ENCODE data around the gene DNAH7.

DNAH7 gene

GRCh38 chr2:195857132-195857531, 211.5 kb downstream of the DNAH7 start:
- no peak for DNase-seq

- DNase-seq, result no peak
These were observed 217.9 kb downstream of the DNAH7 start for GRCh38 chr2:195850764-195851163.

- peak; percentile 18 for DNase-seq
These were observed 220.3 kb downstream of the DNAH7 start for GRCh38 chr2:195848119-195848899.

GRCh38 chr2:195842932-195843331, 225.7 kb downstream of the DNAH7 start:
- DNase-seq, result no peak

GRCh38 chr2:195838002-195838401, 230.6 kb downstream of the DNAH7 start:
- peak; percentile 82 for DNase-seq

- no peak for DNase-seq
These were observed 232.6 kb downstream of the DNAH7 start for GRCh38 chr2:195836002-195836401.

GRCh38 chr2:195834836-195835235, 233.8 kb downstream of the DNAH7 start:
- DNase-seq, result no peak

GRCh38 chr2:195830968-195831950, 237.4 kb downstream of the DNAH7 start:
- DNase-seq, result peak; percentile 17

GRCh38 chr2:195824478-195824877, 244.2 kb downstream of the DNAH7 start:
- peak; percentile 43 for DNase-seq

- no peak for DNase-seq
These were observed 245.4 kb downstream of the DNAH7 start for GRCh38 chr2:195823206-195823605.

GRCh38 chr2:195821566-195821932, 247.1 kb downstream of the DNAH7 start:
- no peak for DNase-seq

- DNase-seq, result peak; percentile 17
These were observed 247.6 kb downstream of the DNAH7 start for GRCh38 chr2:195820867-195821565.

GRCh38 chr2:195820373-195820772, 248.3 kb downstream of the DNAH7 start:
- peak; percentile 83 for DNase-seq

- DNase-seq, result peak; percentile 20
These were observed 249.4 kb downstream of the DNAH7 start for GRCh38 chr2:195819276-195819675.

- no peak for DNase-seq
These were observed 250.1 kb downstream of the DNAH7 start for GRCh38 chr2:195818526-195818925.

GRCh38 chr2:195818106-195818505, 250.5 kb downstream of the DNAH7 start:
- DNase-seq, result no peak

- no peak for DNase-seq
These were observed 253.6 kb downstream of the DNAH7 start for GRCh38 chr2:195815083-195815482.

- no peak for DNase-seq
These were observed 255.2 kb downstream of the DNAH7 start for GRCh38 chr2:195813421-195813820.

GRCh38 chr2:195810340-195811098, 258.1 kb downstream of the DNAH7 start:
- no peak for DNase-seq

- no peak for DNase-seq
These were observed 260.4 kb downstream of the DNAH7 start for GRCh38 chr2:195808189-195808588.

GRCh38 chr2:195805283-195805976, 263.2 kb downstream of the DNAH7 start:
- DNase-seq, result no peak

GRCh38 chr2:195795879-195796278, 272.8 kb downstream of the DNAH7 start:
- no peak for DNase-seq

All from fibroblast of skin of right biceps (primary cell).